NCI-H2227 treated with DMSO at 0.1 percent for 48 hours (cell line): ENCODE results near the gene ID3.
"Not testable (repeated sequence)": the region's sequence is repeated elsewhere in the genome, so short reads cannot be mapped to it uniquely, and the experiment has no call there.

ENCODE experiments used
- DNase-seq: peaks from one replicate; lab custom pipeline; 2025; lab: John Stamatoyannopoulos, UW

The ID3 gene

GRCh38 chr1:23588749-23589548 is 29.6 kb upstream of the ID3 start:
- DNase-seq, result no peak

DNA sequence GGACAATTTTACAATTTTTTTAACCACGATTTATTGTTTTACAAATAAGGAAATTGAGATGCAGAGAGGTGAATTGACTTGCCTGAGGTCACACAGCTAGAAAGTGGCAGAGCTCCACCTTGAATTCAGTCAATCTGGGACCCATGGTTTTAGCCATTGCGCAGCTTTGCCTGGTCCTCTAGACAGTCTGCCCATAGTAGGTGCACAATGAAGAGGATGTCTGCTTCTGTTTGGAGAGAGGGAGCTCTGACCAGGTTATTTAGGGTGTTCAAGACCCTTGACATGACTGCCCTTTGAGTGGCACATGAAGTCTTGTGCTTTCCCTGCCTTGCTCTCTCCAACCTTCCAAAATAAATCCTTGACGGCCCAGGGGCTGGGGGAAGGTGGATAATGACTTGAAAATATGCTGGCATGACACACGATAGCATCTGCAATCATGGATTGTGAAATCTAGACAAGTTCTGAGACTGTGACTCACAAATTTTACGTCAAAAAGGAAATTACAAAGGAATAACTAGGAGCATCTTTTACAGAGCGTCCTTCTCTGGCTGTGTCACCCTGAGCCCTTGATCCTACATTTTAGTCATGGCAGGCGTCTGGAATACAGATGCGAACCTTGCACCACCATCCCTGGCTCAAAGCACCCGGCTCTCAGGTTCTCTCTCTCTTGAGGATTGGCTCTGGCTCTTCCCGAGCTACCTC is 26.2 kb upstream of the ID3 start:
- no peak for DNase-seq

GRCh38 chr1:23583727-23584126 is 24.4 kb upstream of the ID3 start:
- not testable (repeated sequence) for DNase-seq

DNA sequence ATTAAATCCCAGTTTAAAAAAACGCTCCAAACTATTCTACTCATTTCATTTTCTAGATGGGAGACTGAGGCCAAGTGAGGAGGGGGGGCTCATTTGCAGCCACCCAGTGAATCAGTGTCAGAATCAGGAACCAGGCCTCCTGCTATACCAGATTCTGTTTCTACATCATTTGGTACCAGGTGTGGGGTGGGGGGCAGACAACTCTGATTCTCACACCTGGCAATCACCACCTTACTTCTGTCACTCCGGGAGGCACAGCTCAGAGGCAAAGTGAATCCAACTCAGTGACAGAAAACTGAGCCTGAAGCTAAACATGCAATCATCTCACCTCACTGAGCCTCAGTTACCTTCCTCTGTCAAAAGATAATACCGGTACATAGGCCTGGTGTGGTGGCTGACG is 23.5 kb upstream of the ID3 start:
- DNase-seq, result no peak

DNA sequence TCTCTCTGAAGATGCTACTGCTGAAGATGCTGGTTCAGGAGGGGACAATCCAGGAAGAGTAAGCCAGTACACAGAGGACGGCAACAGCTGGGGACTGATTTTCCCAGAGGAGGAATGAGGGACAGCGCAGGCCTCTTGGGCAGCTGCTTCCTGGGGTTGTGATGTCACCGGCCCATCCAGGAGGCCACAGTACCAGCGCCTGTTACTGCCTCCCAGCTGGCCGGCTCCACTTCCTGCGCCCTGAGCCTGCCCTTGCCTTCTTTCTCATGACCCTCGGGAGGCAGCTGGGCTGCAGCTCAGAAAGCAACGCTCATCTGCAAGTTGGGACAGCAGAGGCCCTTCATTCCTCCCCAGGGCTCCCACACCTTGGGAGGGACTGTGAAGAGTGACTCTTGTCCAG is 21.9 kb upstream of the ID3 start:
- no peak for DNase-seq

- DNase-seq, result no peak
Measured at GRCh38 chr1:23578997-23579363, 19.7 kb upstream of the ID3 start.

- no peak for DNase-seq
Measured at GRCh38 chr1:23578311-23578996, 19.2 kb upstream of the ID3 start.

GRCh38 chr1:23577056-23578004 is 18.0 kb upstream of the ID3 start:
- DNase-seq, result no peak

DNA sequence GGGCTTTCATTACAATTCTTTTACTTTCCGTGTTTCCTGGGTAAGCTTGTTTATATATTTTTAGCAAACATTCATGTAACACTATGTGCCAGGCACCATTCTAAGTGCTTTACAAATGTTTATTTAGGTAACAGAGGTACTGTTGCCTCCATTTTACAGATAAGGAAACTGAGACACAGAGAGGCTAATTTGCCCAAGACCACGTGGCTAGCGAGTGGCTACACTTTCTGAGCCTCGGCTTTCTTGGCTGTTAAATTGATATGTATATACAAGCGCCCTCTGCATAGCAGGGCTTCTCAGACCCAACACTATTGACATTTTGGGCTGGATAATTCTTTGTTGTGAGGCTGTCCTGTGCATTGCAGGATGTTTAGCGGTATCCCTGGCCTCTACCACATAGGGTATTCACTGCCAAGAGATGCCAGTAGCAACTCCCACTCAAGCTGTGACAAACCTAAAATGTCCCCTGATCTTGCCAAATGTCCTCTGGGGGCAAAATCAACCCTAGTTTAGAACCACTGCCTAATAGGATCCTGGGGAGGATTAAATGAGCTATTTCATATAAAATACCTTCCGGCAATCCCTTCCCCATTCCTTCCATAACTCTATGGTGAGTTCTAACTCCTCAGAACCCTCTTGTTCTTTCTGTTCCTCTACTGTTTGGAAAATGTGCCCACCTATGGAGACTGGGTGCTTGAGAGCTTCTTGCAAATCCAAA is 17.2 kb upstream of the ID3 start:
- no peak for DNase-seq

GRCh38 chr1:23575226-23575810 is 16.0 kb upstream of the ID3 start:
- no peak for DNase-seq

DNA sequence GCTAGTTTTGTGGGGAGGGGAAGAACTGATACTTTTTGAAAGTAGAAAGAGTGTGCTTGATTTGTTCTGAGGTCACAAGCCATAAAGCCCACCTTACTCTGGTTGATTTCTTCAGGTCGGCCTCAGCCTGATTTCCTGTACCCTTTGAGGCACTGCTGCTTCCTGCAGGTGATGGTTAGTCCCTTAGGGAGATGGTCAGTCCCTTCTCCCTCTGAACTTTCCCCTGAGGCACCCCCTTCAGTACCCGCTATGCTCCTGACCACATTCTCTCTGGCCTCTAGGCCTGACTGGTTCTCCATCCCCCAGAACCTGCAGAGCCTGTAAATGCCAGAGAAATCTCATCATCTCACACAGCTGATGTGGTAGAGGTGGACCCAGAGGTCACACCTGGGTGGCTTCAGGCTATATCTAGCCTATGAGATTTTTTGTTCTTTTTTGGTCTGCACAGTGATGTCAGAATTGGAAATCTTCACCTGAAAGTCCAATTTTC is 15.0 kb upstream of the ID3 start:
- no peak for DNase-seq

- no peak for DNase-seq
Measured at GRCh38 chr1:23573574-23574182, 14.4 kb upstream of the ID3 start.

DNA sequence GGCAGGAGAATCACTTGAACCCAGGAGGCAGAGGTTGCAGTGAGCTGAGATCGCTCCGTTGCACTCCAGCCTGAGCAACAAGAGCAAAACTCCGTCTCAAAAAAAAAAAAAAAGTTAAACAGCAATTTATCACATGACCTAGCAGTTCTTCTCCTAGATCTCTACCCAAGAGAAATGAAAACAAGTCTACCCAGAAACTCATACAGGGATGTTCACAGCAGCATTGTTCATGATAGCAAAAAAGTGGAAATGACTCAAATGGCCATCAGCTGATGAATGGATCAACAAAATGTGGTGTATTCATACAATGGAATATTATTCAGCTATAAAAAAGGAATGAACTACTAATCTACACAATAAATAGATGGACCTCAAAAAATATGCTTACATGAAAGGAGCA is 12.2 kb upstream of the ID3 start:
- DNase-seq, result no peak

DNA sequence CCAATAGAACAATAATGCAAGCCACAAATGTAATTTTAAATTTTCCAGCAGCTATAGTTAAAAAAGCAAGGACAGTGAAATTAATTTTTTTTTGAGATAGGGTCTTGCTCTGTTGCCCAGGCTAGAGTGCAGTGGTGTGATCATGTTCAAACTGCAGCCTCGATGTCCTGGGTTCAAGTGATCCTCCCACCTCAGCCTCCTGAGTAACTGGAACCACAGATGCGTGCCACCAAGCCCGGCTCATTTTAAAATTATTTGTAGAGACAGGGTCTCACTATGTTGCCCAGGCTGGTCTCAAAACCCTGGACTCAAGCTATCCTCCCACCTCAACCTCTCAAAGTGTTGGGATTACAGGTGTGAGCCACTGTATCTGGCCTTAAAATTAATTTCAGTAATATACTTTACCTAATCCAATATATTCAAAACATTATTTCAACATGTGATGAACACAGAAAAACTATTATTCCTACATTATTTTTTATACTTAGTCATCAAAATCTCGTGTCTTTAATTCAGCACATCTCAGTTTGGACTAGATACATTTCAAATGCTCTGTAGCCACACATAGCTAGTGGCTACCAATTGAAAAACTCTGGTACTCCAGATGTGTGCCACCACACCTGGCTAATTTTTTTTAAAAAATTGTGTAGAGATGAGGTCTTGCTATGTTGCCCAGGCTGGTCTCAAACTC is 10.8 kb upstream of the ID3 start:
- no peak for DNase-seq

GRCh38 chr1:23568608-23569383 is 9.5 kb upstream of the ID3 start:
- no peak for DNase-seq

- DNase-seq, result no peak
Measured at GRCh38 chr1:23567996-23568607, 8.8 kb upstream of the ID3 start.

DNA sequence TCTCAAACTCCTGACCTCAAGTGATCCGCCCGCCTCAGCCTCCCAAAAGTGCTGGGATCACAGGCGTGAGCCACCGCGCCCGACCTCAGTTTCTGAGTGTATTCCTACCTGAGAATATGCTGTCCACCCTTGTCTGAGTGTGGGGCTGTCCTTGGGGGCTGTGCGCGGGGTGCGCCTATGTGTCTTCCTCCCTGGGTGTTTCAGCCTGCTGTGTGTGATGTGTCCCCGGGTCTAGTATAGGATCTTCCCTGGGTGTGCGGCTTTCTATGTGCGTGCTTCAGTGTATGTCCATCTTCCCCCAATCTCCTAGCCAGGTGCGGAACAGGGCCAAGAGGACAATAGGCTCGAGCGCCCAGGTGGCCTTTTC is 8.3 kb upstream of the ID3 start:
- DNase-seq, result no peak

GRCh38 chr1:23566304-23566703 is 7.0 kb upstream of the ID3 start:
- DNase-seq, result no peak

DNA sequence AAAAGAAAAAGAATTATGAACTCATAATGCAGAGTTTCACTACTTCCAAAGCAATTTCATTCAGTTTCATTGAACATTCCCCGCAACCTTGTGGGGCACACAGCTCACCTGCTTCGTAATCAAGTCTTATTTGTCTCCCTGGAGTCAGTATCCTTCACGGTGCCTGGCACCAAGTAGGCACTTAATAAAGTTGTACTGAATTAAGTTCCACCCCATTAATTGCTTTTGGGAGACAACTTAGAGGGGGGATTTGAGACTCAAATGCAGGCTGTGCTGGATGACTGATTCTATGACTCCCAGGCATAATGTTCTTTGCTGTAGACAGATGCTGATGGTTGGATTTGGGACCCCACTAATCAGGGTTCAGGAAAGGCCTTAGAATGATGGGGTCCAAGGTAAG is 6.5 kb upstream of the ID3 start:
- DNase-seq, result no peak
